ENCODE data around the gene CYB5B.

GRCh38 chr16:69463876-69464275 is 39.5 kb downstream of the CYB5B start:
- TF ChIP-seq, protein P1, sequence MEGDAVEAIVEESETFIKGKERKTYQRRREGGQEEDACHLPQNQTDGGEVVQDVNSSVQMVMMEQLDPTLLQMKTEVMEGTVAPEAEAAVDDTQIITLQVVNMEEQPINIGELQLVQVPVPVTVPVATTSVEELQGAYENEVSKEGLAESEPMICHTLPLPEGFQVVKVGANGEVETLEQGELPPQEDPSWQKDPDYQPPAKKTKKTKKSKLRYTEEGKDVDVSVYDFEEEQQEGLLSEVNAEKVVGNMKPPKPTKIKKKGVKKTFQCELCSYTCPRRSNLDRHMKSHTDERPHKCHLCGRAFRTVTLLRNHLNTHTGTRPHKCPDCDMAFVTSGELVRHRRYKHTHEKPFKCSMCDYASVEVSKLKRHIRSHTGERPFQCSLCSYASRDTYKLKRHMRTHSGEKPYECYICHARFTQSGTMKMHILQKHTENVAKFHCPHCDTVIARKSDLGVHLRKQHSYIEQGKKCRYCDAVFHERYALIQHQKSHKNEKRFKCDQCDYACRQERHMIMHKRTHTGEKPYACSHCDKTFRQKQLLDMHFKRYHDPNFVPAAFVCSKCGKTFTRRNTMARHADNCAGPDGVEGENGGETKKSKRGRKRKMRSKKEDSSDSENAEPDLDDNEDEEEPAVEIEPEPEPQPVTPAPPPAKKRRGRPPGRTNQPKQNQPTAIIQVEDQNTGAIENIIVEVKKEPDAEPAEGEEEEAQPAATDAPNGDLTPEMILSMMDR (conservative IDR thresholded peaks at IDR 0.05 in 1 of 2, IDR thresholded peaks at IDR 0.05 in 1 of 2; ENCODE audit: extremely low read depth in 1 of 2, insufficient read depth in 1 of 2, low read depth in 1 of 2, low read length in 2 of 2): no peak
- TF ChIP-seq EZH2 (IDR thresholded peaks at IDR 0.05; ENCODE audit: borderline replicate concordance, low read length): no peak

Measured in mammary epithelial cell (primary cell).